Left ventricle myocardium inferior (tissue), 1 donor: ENCODE measurements around the gene RNF169. TPM values are rescaled to one million over a fixed set of nuclear protein-coding genes. Genes with fewer than 3 reads are reported as not detected.
"Not testable (repeated sequence)": the region's sequence is repeated elsewhere in the genome, so short reads cannot be mapped to it uniquely, and the experiment has no call there.

Experiments used
- DNase-seq: peaks from one replicate; pipeline ENCODE4 v3.0.0-alpha.2; 2020
- H3K27ac ChIP-seq: fragments of 200-600 bp; replicated peaks from 2 replicates; pipeline ENCODE4 v1.8.0; 2021
- H3K27me3 ChIP-seq: fragments of 200-600 bp; 2 replicates; pipeline ENCODE4 v1.8.0; 2021; ENCODE audit warnings: low read depth
- H3K36me3 ChIP-seq: fragments of 200-600 bp; 2 replicates; pipeline ENCODE4 v1.8.0; 2021
- H3K4me1 ChIP-seq: fragments of 200-600 bp; 2 replicates; pipeline ENCODE4 v1.8.0; 2021
- H3K4me3 ChIP-seq: fragments of 200-600 bp; 2 replicates; pipeline ENCODE4 v1.8.0; 2021; ENCODE audit warnings: mild to moderate bottlenecking, moderate library complexity
- H3K9me3 ChIP-seq: fragments of 200-600 bp; replicated peaks from 2 replicates; pipeline ENCODE4 v1.8.0; 2021
- intact Hi-C: fragments of 100-400 bp; cut with micrococcal nuclease; formaldehyde crosslinking; loops from one replicate; pipeline ENCODE4 v1.11.0; 2022
- total RNA-seq: library from RNA; stranded (reverse); fragmentation: NEBNext Ultra II Directional; extraction: Animal tissue kit (Norgen Biotek cat#: 25700); gene quantifications from one replicate; pipeline ENCODE4 v1.2.1, GENCODE V29; 2021
- TF ChIP-seq, protein P1 (sequence below): fragments of 200-600 bp; IDR thresholded peaks from 2 replicates; pipeline ENCODE4 v1.8.0; 2021; ENCODE audit warnings: antibody characterized with exemption, mild to moderate bottlenecking, borderline replicate concordance
- donor health status: DM: no; HTN: yes; CAD: no; lungs with severe emphysema.

RNF169 gene
- total RNA-seq, 1 donor from 2014 or later: 9.6 TPM

DNA sequence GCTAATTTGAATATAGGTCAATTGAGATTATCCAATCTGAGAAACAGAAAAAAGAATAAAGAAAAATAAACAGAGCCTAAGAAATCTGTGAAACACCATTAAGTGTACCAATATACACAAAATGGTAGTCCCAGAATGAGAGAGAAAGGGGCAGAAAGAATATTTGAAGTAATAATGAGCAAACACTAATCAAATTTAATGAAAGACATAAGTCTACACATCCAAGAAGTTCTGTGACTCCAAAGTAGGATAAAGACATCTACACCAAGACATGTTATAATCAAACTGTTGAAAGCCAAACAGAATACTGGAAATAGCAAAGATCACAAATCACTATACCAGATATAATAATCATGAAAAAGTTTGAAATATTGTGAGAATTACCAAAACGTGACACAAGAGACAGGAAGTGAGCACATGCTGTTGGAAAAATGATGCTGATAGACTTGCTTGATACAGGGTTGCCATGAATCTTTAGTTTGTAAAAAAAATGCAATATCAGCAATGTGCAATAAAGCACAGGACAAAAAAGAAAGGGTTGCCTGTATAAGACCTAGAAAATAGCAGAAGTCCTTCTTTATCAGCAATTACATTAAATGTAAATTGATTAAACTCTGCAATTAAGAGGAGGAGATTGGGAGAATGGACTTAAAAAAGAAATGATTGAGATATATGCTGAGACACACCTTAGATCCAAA lies 75.8 kb downstream of the RNF169 start:
- TF ChIP-seq, protein P1, sequence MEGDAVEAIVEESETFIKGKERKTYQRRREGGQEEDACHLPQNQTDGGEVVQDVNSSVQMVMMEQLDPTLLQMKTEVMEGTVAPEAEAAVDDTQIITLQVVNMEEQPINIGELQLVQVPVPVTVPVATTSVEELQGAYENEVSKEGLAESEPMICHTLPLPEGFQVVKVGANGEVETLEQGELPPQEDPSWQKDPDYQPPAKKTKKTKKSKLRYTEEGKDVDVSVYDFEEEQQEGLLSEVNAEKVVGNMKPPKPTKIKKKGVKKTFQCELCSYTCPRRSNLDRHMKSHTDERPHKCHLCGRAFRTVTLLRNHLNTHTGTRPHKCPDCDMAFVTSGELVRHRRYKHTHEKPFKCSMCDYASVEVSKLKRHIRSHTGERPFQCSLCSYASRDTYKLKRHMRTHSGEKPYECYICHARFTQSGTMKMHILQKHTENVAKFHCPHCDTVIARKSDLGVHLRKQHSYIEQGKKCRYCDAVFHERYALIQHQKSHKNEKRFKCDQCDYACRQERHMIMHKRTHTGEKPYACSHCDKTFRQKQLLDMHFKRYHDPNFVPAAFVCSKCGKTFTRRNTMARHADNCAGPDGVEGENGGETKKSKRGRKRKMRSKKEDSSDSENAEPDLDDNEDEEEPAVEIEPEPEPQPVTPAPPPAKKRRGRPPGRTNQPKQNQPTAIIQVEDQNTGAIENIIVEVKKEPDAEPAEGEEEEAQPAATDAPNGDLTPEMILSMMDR: no peak
- H3K27ac ChIP-seq: no peak overlapping the region
- DNase-seq: no peak
- H3K36me3 ChIP-seq: peaks cover 31% of the 10 kb centered on the region
- peaks cover 20% of the 10 kb centered on the region for H3K9me3 ChIP-seq
- intact Hi-C loops: no loop called here
- peaks cover 35% of the 10 kb centered on the region for H3K4me1 ChIP-seq
- H3K4me3 ChIP-seq: no peak overlapping the region
- no peaks in the 10 kb centered on the region for H3K27me3 ChIP-seq

DNA sequence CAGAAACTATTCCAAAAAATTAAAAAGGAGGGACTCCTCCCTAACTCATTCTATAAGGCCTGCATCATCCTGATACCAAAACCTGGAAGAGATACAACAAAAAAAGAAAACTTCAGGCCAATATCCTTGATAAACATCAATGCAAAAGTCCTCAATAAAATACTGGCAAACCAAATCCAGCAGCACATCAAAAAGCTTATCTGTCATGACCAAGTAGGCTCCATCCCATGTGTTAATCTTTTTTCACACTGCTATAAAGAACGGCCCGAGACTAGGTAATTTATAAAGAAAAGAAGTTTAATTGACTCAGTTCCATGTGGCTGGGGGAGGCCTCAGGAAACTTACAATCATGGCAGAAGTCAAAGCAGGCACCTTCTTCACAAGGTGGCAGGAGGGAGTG lies 76.9 kb downstream of the RNF169 start:
- H3K27me3 ChIP-seq, H3K27ac ChIP-seq, H3K4me3 ChIP-seq, DNase-seq, intact Hi-C loops: not testable (repeated sequence)
- Histone ChIP-seq H3K36me3 (peaks cover 35% of the 10 kb centered on the region), H3K9me3 (peaks cover 20% of the 10 kb centered on the region), H3K4me1 (peaks cover 23% of the 10 kb centered on the region)

DNA sequence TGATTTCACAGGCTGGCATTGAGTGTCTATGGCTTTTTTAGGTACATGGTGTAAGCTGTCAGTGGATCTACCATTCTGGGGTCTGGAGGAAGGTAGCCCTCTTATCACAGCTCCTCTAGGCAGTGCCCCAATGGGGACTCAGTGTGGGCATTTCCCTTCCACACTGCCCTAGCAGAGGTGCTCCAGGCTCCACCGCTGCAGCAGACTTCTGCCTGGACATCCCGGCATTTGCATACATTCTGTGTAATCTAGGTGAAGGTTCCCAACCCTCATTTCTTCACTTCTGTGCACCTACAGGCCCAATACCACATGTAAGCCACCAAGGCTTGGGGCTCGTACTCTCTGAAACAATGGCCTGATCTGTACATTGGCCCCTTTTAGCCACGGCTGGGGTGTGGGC lies 78.3 kb downstream of the RNF169 start:
- Histone ChIP-seq H3K4me3 (no peak overlapping the region), H3K4me1 (peaks cover 13% of the 10 kb centered on the region), H3K27ac (no peak overlapping the region), H3K36me3 (peaks cover 35% of the 10 kb centered on the region), H3K27me3 (no peaks in the 10 kb centered on the region), H3K9me3 (peaks cover 20% of the 10 kb centered on the region)
- intact Hi-C loops: no loop called here
- TF ChIP-seq, protein P1: no peak
- no peak for DNase-seq

DNA sequence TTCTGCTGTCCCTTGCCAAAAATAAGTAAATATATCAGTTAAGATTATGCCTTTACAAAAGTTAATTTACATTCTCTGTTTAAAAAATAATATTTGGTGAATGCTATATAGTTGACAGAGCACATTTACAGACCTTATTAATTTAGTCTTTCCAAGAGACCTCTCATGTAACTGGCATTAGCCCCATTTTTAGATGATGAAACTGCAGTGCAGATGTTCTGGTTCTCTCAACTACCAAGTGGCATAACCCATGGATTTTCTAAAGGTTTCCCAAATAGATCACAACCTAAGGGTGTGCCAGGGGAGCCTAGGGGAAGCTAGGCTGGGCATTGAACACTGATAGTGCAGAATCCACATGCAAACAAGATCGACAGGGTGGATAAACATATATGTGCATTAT lies 88.5 kb downstream of the RNF169 start:
- H3K36me3 ChIP-seq: peaks cover 36% of the 10 kb centered on the region
- intact Hi-C loops: no loop called here
- no peak for DNase-seq
- TF ChIP-seq, protein P1: no peak
- no peaks in the 10 kb centered on the region for H3K9me3 ChIP-seq
- no peaks in the 10 kb centered on the region for H3K27me3 ChIP-seq
- no peak overlapping the region for H3K27ac ChIP-seq
- no peak overlapping the region for H3K4me3 ChIP-seq
- peaks cover 7% of the 10 kb centered on the region for H3K4me1 ChIP-seq

DNA sequence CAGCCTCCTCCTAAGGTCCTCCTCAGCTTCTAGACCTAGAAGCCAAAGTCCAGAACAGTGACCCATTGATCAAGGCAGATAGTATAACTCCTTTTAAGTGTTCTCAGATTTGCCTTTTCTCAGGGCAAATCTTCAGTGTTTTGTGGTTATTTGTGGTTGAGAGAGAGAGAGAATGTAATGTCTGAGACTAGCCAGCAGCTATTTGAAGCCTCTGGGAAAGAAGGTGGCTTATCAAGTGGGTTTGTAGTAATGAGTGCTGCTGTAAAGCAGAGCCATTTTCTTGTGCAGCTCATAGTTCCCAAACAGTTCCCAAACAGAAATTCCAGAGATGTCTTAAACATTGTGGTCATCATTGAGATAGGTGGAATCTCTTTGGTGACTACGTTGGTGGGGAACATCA lies 89.5 kb downstream of the RNF169 start:
- TF ChIP-seq, protein P1: no peak
- no peak overlapping the region for H3K27ac ChIP-seq
- H3K9me3 ChIP-seq: no peaks in the 10 kb centered on the region
- intact Hi-C loops: no loop called here
- peaks cover 7% of the 10 kb centered on the region for H3K4me1 ChIP-seq
- no peaks in the 10 kb centered on the region for H3K27me3 ChIP-seq
- no peak for DNase-seq
- no peak overlapping the region for H3K4me3 ChIP-seq
- peaks cover 46% of the 10 kb centered on the region for H3K36me3 ChIP-seq

DNA sequence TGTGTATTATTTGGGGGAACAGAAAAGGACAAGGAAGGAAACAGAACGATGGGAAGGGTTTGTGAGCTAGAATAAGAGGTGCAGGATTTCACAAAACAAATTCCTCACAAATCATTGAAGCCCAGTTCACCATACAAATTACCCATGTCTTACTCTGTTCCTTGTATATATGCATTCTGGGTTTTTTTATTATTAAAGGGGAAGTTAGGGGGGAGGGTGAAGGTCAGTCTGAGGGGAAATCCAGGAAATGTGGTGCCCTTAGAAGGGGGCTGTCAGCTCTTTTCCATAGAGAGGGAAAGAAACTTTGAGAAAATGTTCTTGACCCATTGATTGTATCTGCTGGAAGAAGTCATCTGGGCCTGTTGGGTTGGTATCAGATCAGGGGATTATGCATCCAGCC lies 90.8 kb downstream of the RNF169 start:
- TF ChIP-seq, protein P1: no peak
- Histone ChIP-seq H3K27me3 (no peaks in the 10 kb centered on the region), H3K4me3 (no peak overlapping the region), H3K27ac (no peak overlapping the region), H3K36me3 (peaks cover 59% of the 10 kb centered on the region), H3K9me3 (no peaks in the 10 kb centered on the region), H3K4me1 (peaks cover 7% of the 10 kb centered on the region)
- intact Hi-C loops: no loop called here
- no peak for DNase-seq
